Measurements from ENCODE around the gene SKAP2. TPM values are rescaled to one million over a fixed set of nuclear protein-coding genes. Genes with fewer than 3 reads are reported as not detected.

Gene SKAP2
- total and polyA plus RNA-seq, 2 of the 4 experiments (the other 2 are of a cell fraction) = 5.7 to 7.4 TPM

DNA sequence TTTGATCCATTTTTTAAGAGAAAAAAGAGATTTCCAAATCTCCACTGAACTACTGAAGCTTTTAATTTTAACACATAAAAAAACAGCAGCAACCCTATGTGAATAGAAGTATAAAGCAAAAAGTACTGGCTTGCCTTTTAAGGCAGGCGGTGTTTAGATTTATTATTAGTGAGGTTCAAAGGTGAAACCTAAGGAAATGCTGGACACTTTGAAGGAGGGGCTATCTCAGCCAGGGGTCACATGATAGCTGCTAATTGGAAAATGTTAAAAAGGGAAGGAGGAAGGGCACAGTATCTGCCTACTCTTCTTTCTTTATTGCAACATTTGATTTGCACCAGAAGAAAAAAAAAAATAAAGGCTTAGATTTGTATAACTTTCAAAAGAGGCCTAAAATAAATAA lies 183.8 kb downstream of the SKAP2 start:
- POLR2A ChIA-PET (ENCODE audit: unreplicated experiment) = interaction anchor here (0.7 kb wide), 1 partner anchor 176 kb away, joined by 7 read pairs; no protein-coding TSS in a partner anchor
- Histone ChIP-seq H2AFZ (replicated peaks; ENCODE audit: low read length, poor library complexity) (no peak overlapping the region), H2BK120ac (ENCODE audit: low read depth, low read length) (no peak overlapping the region), H4K8ac (ENCODE audit: low read depth in 2 of 2, low read length in 2 of 2) (no peak overlapping the region), H3K27me3 (ENCODE audit: control insufficient read depth, insufficient read depth, low read length) (no peaks in the 10 kb centered on the region), H3K9me3 (ENCODE audit: control insufficient read depth, insufficient read depth, low read length) (no peaks in the 10 kb centered on the region), H2BK15ac (ENCODE audit: low read depth, low read length) (no peak overlapping the region), H3K9me1 (ENCODE audit: insufficient read depth, low read length) (peaks cover 1% of the 10 kb centered on the region; the same call in 1 of the 2 replicates), H4K20me1 (ENCODE audit: insufficient read depth, low read length) (no peaks in the 10 kb centered on the region), H2BK5ac (ENCODE audit: low read depth, low read length, poor library complexity, severe bottlenecking) (no peak overlapping the region), H3K4ac (ENCODE audit: low read depth, low read length) (no peak overlapping the region), H3K4me1 (ENCODE audit: control insufficient read depth, insufficient read depth, low read length) (peaks cover 4% of the 10 kb centered on the region; the same call in 1 of the 2 replicates), H3K56ac (ENCODE audit: extremely low read depth, insufficient read depth, low read length) (no peak overlapping the region), H3K18ac (ENCODE audit: low read depth, low read length) (no peak overlapping the region), H2AK9ac (replicated peaks; ENCODE audit: low read depth, low read length, poor library complexity) (no peak overlapping the region), H4K91ac (ENCODE audit: insufficient read depth, low read depth, low read length) (no peak overlapping the region), H3K4me2 (ENCODE audit: low read depth, low read length) (no peak overlapping the region), H3K23ac (ENCODE audit: low read depth, low read length) (no peak overlapping the region), H3K14ac (replicated peaks; ENCODE audit: low read depth, low read length) (no peak overlapping the region), H3K27ac (ENCODE audit: insufficient read depth, low read length) (no peak overlapping the region), H3K4me3 (ENCODE audit: insufficient read depth, low read depth, low read length) (no peak overlapping the region), H3K36me3 (ENCODE audit: control insufficient read depth, insufficient read depth, low read length) (no peaks in the 10 kb centered on the region), H3K9ac (ENCODE audit: low read depth, low read length) (no peak overlapping the region; the same call in 1 of the 2 replicates), H2AK5ac (ENCODE audit: low read depth, low read length) (no peak overlapping the region), H4K5ac (ENCODE audit: low read depth, low read length) (no peak overlapping the region), H2BK20ac (ENCODE audit: low read depth, low read length) (no peak overlapping the region), H3K79me1 (ENCODE audit: low read depth in 1 of 2, low read length in 2 of 2) (no peaks in the 10 kb centered on the region)
- ATAC-seq (ENCODE audit: low read depth) (no peak), DNase-seq (no peak)
- WGBS, 2 experiments (ENCODE audit: extremely low coverage in 2 of 2, insufficient read length in 1 of 2) = no CpG with 5 or more reads among the region's 1 CpG
- dilution Hi-C loops (cut with HindIII; ENCODE audit: low sequenced_read_pairs, unreplicated experiment) = no loop called here
- intact Hi-C loops (cut with micrococcal nuclease) = no loop called here
- no TSS peak for BruUV-seq (replicated peaks)
- CTCF ChIA-PET = interaction anchor here (0.7 to 1.6 kb wide), 7 partner anchors 8 to 499 kb away, joined by 3 to 4 read pairs (median 3); no protein-coding TSS in a partner anchor
- TF ChIP-seq RFX5 (IDR thresholded peaks at IDR 0.05; ENCODE audit: low read depth, low read length) = no peak
- TF ChIP-seq BHLHE40 (IDR thresholded peaks at IDR 0.05; ENCODE audit: low read depth, low read length) = no peak
- TF ChIP-seq RAD21 (IDR thresholded peaks at IDR 0.05; ENCODE audit: low read length) = no peak
- TF ChIP-seq RCOR1 (IDR thresholded peaks at IDR 0.05; ENCODE audit: insufficient replicate concordance, low read length) = no peak
- no peak for TF ChIP-seq CHD1 (IDR thresholded peaks at IDR 0.05; ENCODE audit: low read depth, low read length)
- TF ChIP-seq, protein P1, sequence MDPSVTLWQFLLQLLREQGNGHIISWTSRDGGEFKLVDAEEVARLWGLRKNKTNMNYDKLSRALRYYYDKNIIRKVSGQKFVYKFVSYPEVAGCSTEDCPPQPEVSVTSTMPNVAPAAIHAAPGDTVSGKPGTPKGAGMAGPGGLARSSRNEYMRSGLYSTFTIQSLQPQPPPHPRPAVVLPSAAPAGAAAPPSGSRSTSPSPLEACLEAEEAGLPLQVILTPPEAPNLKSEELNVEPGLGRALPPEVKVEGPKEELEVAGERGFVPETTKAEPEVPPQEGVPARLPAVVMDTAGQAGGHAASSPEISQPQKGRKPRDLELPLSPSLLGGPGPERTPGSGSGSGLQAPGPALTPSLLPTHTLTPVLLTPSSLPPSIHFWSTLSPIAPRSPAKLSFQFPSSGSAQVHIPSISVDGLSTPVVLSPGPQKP (IDR thresholded peaks at IDR 0.05; ENCODE audit: borderline replicate concordance, low read depth, low read length) = no peak
- no peak for TF ChIP-seq NFE2L2 (IDR thresholded peaks at IDR 0.05; ENCODE audit: low read depth, low read length)
- TF ChIP-seq, protein P2, sequence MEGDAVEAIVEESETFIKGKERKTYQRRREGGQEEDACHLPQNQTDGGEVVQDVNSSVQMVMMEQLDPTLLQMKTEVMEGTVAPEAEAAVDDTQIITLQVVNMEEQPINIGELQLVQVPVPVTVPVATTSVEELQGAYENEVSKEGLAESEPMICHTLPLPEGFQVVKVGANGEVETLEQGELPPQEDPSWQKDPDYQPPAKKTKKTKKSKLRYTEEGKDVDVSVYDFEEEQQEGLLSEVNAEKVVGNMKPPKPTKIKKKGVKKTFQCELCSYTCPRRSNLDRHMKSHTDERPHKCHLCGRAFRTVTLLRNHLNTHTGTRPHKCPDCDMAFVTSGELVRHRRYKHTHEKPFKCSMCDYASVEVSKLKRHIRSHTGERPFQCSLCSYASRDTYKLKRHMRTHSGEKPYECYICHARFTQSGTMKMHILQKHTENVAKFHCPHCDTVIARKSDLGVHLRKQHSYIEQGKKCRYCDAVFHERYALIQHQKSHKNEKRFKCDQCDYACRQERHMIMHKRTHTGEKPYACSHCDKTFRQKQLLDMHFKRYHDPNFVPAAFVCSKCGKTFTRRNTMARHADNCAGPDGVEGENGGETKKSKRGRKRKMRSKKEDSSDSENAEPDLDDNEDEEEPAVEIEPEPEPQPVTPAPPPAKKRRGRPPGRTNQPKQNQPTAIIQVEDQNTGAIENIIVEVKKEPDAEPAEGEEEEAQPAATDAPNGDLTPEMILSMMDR (conservative IDR thresholded peaks at IDR 0.05; ENCODE audit: low read depth, low read length) = no peak
- no peak for TF ChIP-seq MAFK (IDR thresholded peaks at IDR 0.05; ENCODE audit: low read depth, low read length)
- no peak for TF ChIP-seq MXI1 (IDR thresholded peaks at IDR 0.05; ENCODE audit: borderline replicate concordance, low read depth, low read length)
- no peak for TF ChIP-seq FOS (IDR thresholded peaks at IDR 0.05; ENCODE audit: low read depth, low read length)
- TF ChIP-seq MAZ (IDR thresholded peaks at IDR 0.05; ENCODE audit: borderline replicate concordance, low read depth, low read length) = no peak
- TF ChIP-seq CEBPB (IDR thresholded peaks at IDR 0.05; ENCODE audit: low read depth, low read length) = no peak
- TF ChIP-seq, protein P3, sequence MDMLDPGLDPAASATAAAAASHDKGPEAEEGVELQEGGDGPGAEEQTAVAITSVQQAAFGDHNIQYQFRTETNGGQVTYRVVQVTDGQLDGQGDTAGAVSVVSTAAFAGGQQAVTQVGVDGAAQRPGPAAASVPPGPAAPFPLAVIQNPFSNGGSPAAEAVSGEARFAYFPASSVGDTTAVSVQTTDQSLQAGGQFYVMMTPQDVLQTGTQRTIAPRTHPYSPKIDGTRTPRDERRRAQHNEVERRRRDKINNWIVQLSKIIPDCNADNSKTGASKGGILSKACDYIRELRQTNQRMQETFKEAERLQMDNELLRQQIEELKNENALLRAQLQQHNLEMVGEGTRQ (IDR thresholded peaks at IDR 0.05; ENCODE audit: low read depth, low read length) = no peak
- no peak for TF ChIP-seq POLR2A (IDR thresholded peaks at IDR 0.05; ENCODE audit: low read depth, low read length)
- no peak for TF ChIP-seq SMC3 (IDR thresholded peaks at IDR 0.05; ENCODE audit: low read depth, low read length)
- in situ Hi-C loops (cut with MboI; ENCODE audit: low sequenced_read_pairs) = no loop called here
